Bronchial epithelial cell (primary cell): ENCODE results near the gene FAM78B. TPM values are rescaled to one million over a fixed set of nuclear protein-coding genes. Genes with fewer than 3 reads are reported as not detected.
A peak's percentile ranks its signal among the peaks of the same experiment; 100 is the strongest.

Source experiments
- DNase-seq: peaks from one replicate; pipeline ENCODE4 v3.0.0-alpha.2; 2010; ENCODE audit warnings: low read depth
- FAIRE-seq: peaks from 2 replicates; lab custom pipeline; 2011; peaks lifted over from hg19 to GRCh38; lab: Jason Lieb, UNC
- H3K27me3 ChIP-seq: 2 replicates; pipeline ENCODE4 v1.5.1; 2011; ENCODE audit warnings: low read length; ENCODE audit not compliant: control insufficient read depth, insufficient read depth
- H3K36me3 ChIP-seq: 2 replicates; pipeline ENCODE4 v1.5.1; 2011; ENCODE audit warnings: low read length; ENCODE audit not compliant: control insufficient read depth, insufficient read depth
- H3K4me3 ChIP-seq: 2 replicates; pipeline ENCODE4 v1.5.1; 2011; ENCODE audit warnings: mild to moderate bottlenecking, low read depth, low read length, control low read depth
- CTCF ChIP-seq: IDR thresholded peaks from 2 replicates; pipeline ENCODE4 v1.5.1; 2011; ENCODE audit warnings: mild to moderate bottlenecking, moderate library complexity, low read length, control low read depth, inconsistent platforms; ENCODE audit not compliant: insufficient read depth, severe bottlenecking
- total RNA-seq: library from RNA; depleted of rRNA; stranded (reverse); fragments of >200 nt; gene quantifications from 2 replicates; pipeline ENCODE4 v1.2.1, GENCODE V29; 2014

The FAM78B gene
- 0.13 and 0.26 TPM in 2 replicates for total RNA-seq

GRCh38 chr1:166166698-166167571, at the start of gene FAM78B:
FAM78B (minus strand) TSS chr1:166167001; CDS start chr1:166166248, 753 bp downstream.
- H3K4me3 ChIP-seq = peak within 1 kb of the TSS; percentile 53
- H3K27me3 ChIP-seq = peaks cover 9% of the 10 kb centered on the region
- DNase-seq = peak; percentile 20

GRCh38 chr1:166202546-166202945, 35.7 kb upstream of the FAM78B start:
- TF ChIP-seq CTCF = no peak
- DNase-seq (no peak), FAIRE-seq (no peak)
- Histone ChIP-seq H3K4me3 (no peak overlapping the region), H3K36me3 (no peaks in the 10 kb centered on the region), H3K27me3 (no peaks in the 10 kb centered on the region)

More at GRCh38 chr1:166166698-166167571, at the start of gene FAM78B:
- no peaks in the 10 kb centered on the region for H3K36me3 ChIP-seq
- TF ChIP-seq CTCF = no peak
- FAIRE-seq = no peak

- DNase-seq (no peak), FAIRE-seq (no peak)
- Histone ChIP-seq H3K4me3 (no peak overlapping the region), H3K27me3 (no peaks in the 10 kb centered on the region), H3K36me3 (no peaks in the 10 kb centered on the region)
- TF ChIP-seq CTCF = no peak
These were observed 33.9 kb upstream of the FAM78B start for GRCh38 chr1:166200743-166201142.

GRCh38 chr1:166197597-166197996, 30.8 kb upstream of the FAM78B start:
- H3K36me3 ChIP-seq = no peaks in the 10 kb centered on the region
- H3K27me3 ChIP-seq = no peaks in the 10 kb centered on the region
- DNase-seq (peak; percentile 11), FAIRE-seq (no peak)
- TF ChIP-seq CTCF = no peak
- H3K4me3 ChIP-seq = no peak overlapping the region

- Histone ChIP-seq H3K27me3 (no peaks in the 10 kb centered on the region), H3K36me3 (no peaks in the 10 kb centered on the region), H3K4me3 (no peak overlapping the region)
- DNase-seq (peak; percentile 18), FAIRE-seq (no peak)
- no peak for TF ChIP-seq CTCF
These were observed 30.3 kb upstream of the FAM78B start for GRCh38 chr1:166197141-166197540.
